HepG2 (cell line): ENCODE results near the gene TRABD. TPM values are rescaled to one million over a fixed set of nuclear protein-coding genes. Genes with fewer than 3 reads are reported as not detected.

ENCODE experiments used
- ARHGAP35 ChIP-seq: sonication (generic); formaldehyde crosslinking; IDR thresholded peaks from 2 replicates; pipeline ENCODE4 v1.9.0; 2022; ENCODE audit warnings: mild to moderate bottlenecking, inconsistent platforms, moderate library complexity, missing genetic modification reagents, borderline replicate concordance
- BCL3 ChIP-seq: sonication (generic); formaldehyde crosslinking; IDR thresholded peaks from 2 replicates; pipeline ENCODE4 v1.5.1; 2020; ENCODE audit warnings: mild to moderate bottlenecking, missing genetic modification reagents, moderate library complexity
- GLI4 ChIP-seq: sonication (generic); formaldehyde crosslinking; IDR thresholded peaks from 2 replicates; pipeline ENCODE4 v1.5.1; 2020; ENCODE audit warnings: missing genetic modification reagents, mild to moderate bottlenecking, moderate library complexity, borderline replicate concordance
- HDAC2 ChIP-seq: sonication (generic); formaldehyde crosslinking; IDR thresholded peaks from 2 replicates; pipeline ENCODE4 v1.4.0; 2020; ENCODE audit warnings: missing genetic modification reagents
- HNRNPL ChIP-seq: fragments of 200-400 bp; formaldehyde crosslinking; IDR thresholded peaks from 2 replicates; pipeline ENCODE4 v1.6.1; 2017; ENCODE audit warnings: mild to moderate bottlenecking, low read depth, low read length
- IRF9 ChIP-seq: sonication (generic); formaldehyde crosslinking; IDR thresholded peaks from 2 replicates; pipeline ENCODE4 v1.8.0; 2022; ENCODE audit warnings: missing genetic modification reagents, mild to moderate bottlenecking, borderline replicate concordance
- KLF15 ChIP-seq: sonication (generic); formaldehyde crosslinking; IDR thresholded peaks from 2 replicates; pipeline ENCODE4 v1.8.1; 2023; ENCODE audit warnings: borderline replicate concordance, mild to moderate bottlenecking, inconsistent platforms, missing genetic modification reagents, mixed read lengths
- MIER3 ChIP-seq: IDR thresholded peaks from 2 replicates; pipeline ENCODE4 v1.6.1; 2016; ENCODE audit warnings: missing compliant biosample characterization, borderline replicate concordance
- MLXIP ChIP-seq: sonication (generic); formaldehyde crosslinking; IDR thresholded peaks from 2 replicates; pipeline ENCODE4 v1.9.0; 2021; ENCODE audit warnings: missing genetic modification reagents, borderline replicate concordance
- MTA1 ChIP-seq: sonication (generic); formaldehyde crosslinking; IDR thresholded peaks from 2 replicates; pipeline ENCODE4 v1.4.0; 2020; ENCODE audit warnings: missing genetic modification reagents, mild to moderate bottlenecking, borderline replicate concordance
- NR2F2 ChIP-seq: IDR thresholded peaks from 2 replicates; pipeline ENCODE4 v1.6.1; 2012; ENCODE audit warnings: low read depth, inconsistent platforms, borderline replicate concordance
- PREB ChIP-seq: sonication (generic); formaldehyde crosslinking; IDR thresholded peaks from 2 replicates; pipeline ENCODE4 v1.4.0; 2020; ENCODE audit warnings: missing genetic modification reagents
- RBFOX2 ChIP-seq: fragments of 200-400 bp; formaldehyde crosslinking; IDR thresholded peaks from 2 replicates; pipeline ENCODE4 v1.6.1; 2017; ENCODE audit warnings: low read depth, mild to moderate bottlenecking, low read length
- SATB2 ChIP-seq: sonication (generic); formaldehyde crosslinking; IDR thresholded peaks from 2 replicates; pipeline ENCODE4 v1.5.0; 2020; ENCODE audit warnings: missing genetic modification reagents
- SP140L ChIP-seq: sonication (generic); formaldehyde crosslinking; IDR thresholded peaks from 2 replicates; pipeline ENCODE4 v1.4.0; 2020; ENCODE audit warnings: missing genetic modification reagents, borderline replicate concordance
- TCF7L2 ChIP-seq: IDR thresholded peaks from 2 replicates; pipeline ENCODE4 v1.6.1; 2011; ENCODE audit warnings: mild to moderate bottlenecking, low read depth, low read length, moderate library complexity
- TGIF2 ChIP-seq: IDR thresholded peaks from 2 replicates; pipeline ENCODE4 v1.6.1; 2016; ENCODE audit warnings: control low read depth, missing compliant biosample characterization
- ZBTB26 ChIP-seq: IDR thresholded peaks from 2 replicates; pipeline ENCODE4 v1.6.1; 2016; ENCODE audit warnings: missing compliant biosample characterization, missing genetic modification reagents, borderline replicate concordance
- ZC3H4 ChIP-seq: sonication (generic); formaldehyde crosslinking; IDR thresholded peaks from 2 replicates; pipeline ENCODE4 v1.4.0; 2020; ENCODE audit warnings: missing genetic modification reagents, borderline replicate concordance
- ZNF263 ChIP-seq: sonication (generic); formaldehyde crosslinking; IDR thresholded peaks from 2 replicates; pipeline ENCODE4 v1.4.0; 2020; ENCODE audit warnings: missing genetic modification reagents
- ZNF558 ChIP-seq: sonication (generic); formaldehyde crosslinking; IDR thresholded peaks from 2 replicates; pipeline ENCODE4 v1.9.0; 2022; ENCODE audit warnings: mild to moderate bottlenecking, missing genetic modification reagents, borderline replicate concordance
- polyA plus RNA-seq, 8 experiments: library from polyadenylated mRNA; depleted of rRNA in 3 of 8; stranded (reverse) in 7 of 8; unstranded in 1 of 8; fragments of >200 nt; fragmentation: Illumina TruSeq in 4 of 8; extraction: Trizol in 4 of 8; gene quantifications; 2 replicates each; pipeline versions ENCODE4 v1.2.1 to v1.2.3, GENCODE V29; 2011 to 2016; ENCODE audit warnings: low read depth in 4 of 8, missing spikeins in 1 of 8, mixed read lengths in 1 of 8; ENCODE audit not compliant: insufficient read depth in 1 of 8
- total RNA-seq, 5 experiments: library from RNA; depleted of rRNA; stranded (reverse); fragments of >200 nt; fragmentation: Illumina TruSeq; extraction: Trizol; gene quantifications; 2 replicates each; pipeline ENCODE4 v1.2.3, GENCODE V29; 2016; ENCODE audit warnings: low read depth in 1 of 5

Gene TRABD
- total and polyA plus RNA-seq, 2 of the 13 experiments (the other 11 are each of a cell fraction or from before 2014, with no cell fraction given), result 21.5 to 28.9 TPM

GRCh38 chr22:50200461-50201190 is 14.9 kb downstream of the TRABD start, which contains the start of gene SELENOO (continued):
- TF ChIP-seq ZBTB26 (CRISPR knock-in tag) (no peak), ZC3H4 (CRISPR knock-in tag) (no peak), HDAC2 (CRISPR knock-in tag) (no peak), MLXIP (CRISPR knock-in tag) (no peak), IRF9 (CRISPR knock-in tag) (no peak), NR2F2 (no peak), TCF7L2 (no peak), MTA1 (CRISPR knock-in tag) (no peak), ZNF263 (CRISPR knock-in tag) (no peak), TGIF2 (CRISPR knock-in tag) (0 out of 2 replicates have a peak, but pooled peaks have one; percentile 42), MIER3 (CRISPR knock-in tag) (no peak), ARHGAP35 (no peak), HNRNPL (no peak), BCL3 (CRISPR knock-in tag) (0 out of 2 replicates have a peak, but pooled peaks have one; percentile 13), ZNF558 (CRISPR knock-in tag) (peak; percentile 58; the same call in 1 of the 2 replicates), SATB2 (no peak), PREB (CRISPR knock-in tag) (no peak), RBFOX2 (peak; percentile 82), GLI4 (CRISPR knock-in tag) (no peak), KLF15 (no peak), SP140L (CRISPR knock-in tag) (no peak)
